HG02571 (cell line): ENCODE results near the gene FOXP2.
"Not testable (repeated sequence)": the region's sequence is repeated elsewhere in the genome, so short reads cannot be mapped to it uniquely, and the experiment has no call there.

ENCODE experiments used
- ATAC-seq: cut with Tn5 transposase; IDR thresholded peaks from one replicate; pipeline ENCODE4 v1.9.1; 2021; ENCODE audit warnings: mild to moderate bottlenecking, moderate library complexity; ENCODE audit not compliant: unreplicated experiment

The FOXP2 gene

GRCh38 chr7:114574384-114574783 lies 159.8 kb downstream of the FOXP2 start:
- no peak for ATAC-seq

GRCh38 chr7:114575098-114575497 lies 160.5 kb downstream of the FOXP2 start:
- no peak for ATAC-seq

- ATAC-seq, result not testable (repeated sequence)
These were observed 166.3 kb downstream of the FOXP2 start for GRCh38 chr7:114580963-114581362.

- no peak for ATAC-seq
These were observed 173.9 kb downstream of the FOXP2 start for GRCh38 chr7:114588506-114588905.

- ATAC-seq, result no peak
These were observed 174.8 kb downstream of the FOXP2 start for GRCh38 chr7:114589436-114589835.

- no peak for ATAC-seq
These were observed 175.7 kb downstream of the FOXP2 start for GRCh38 chr7:114590298-114590697.

GRCh38 chr7:114598946-114599345 lies 184.3 kb downstream of the FOXP2 start:
- ATAC-seq, result no peak

- no peak for ATAC-seq
These were observed 191.5 kb downstream of the FOXP2 start for GRCh38 chr7:114606100-114606499.

- ATAC-seq, result not testable (repeated sequence)
These were observed 194.2 kb downstream of the FOXP2 start for GRCh38 chr7:114608822-114609221.

- ATAC-seq, result no peak
These were observed 205.6 kb downstream of the FOXP2 start for GRCh38 chr7:114620208-114620607.

- ATAC-seq, result no peak
These were observed 207.6 kb downstream of the FOXP2 start for GRCh38 chr7:114622221-114622620.

- ATAC-seq, result no peak
These were observed 208.5 kb downstream of the FOXP2 start for GRCh38 chr7:114623146-114623545.

GRCh38 chr7:114627231-114627630 lies 212.6 kb downstream of the FOXP2 start:
- ATAC-seq, result no peak

GRCh38 chr7:114628362-114628761 lies 213.7 kb downstream of the FOXP2 start:
- no peak for ATAC-seq

- ATAC-seq, result no peak
These were observed 215.1 kb downstream of the FOXP2 start for GRCh38 chr7:114629762-114630161.

GRCh38 chr7:114630201-114630990 lies 215.8 kb downstream of the FOXP2 start:
- ATAC-seq, result no peak

- no peak for ATAC-seq
These were observed 216.7 kb downstream of the FOXP2 start for GRCh38 chr7:114631249-114631822.

GRCh38 chr7:114639451-114639850 lies 224.8 kb downstream of the FOXP2 start:
- no peak for ATAC-seq

GRCh38 chr7:114644455-114644854 lies 229.8 kb downstream of the FOXP2 start:
- ATAC-seq, result no peak

GRCh38 chr7:114645451-114645850 lies 230.8 kb downstream of the FOXP2 start:
- ATAC-seq, result no peak

- no peak for ATAC-seq
These were observed 232.9 kb downstream of the FOXP2 start for GRCh38 chr7:114647518-114647917.

- ATAC-seq, result no peak
These were observed 233.5 kb downstream of the FOXP2 start for GRCh38 chr7:114648117-114648516.

GRCh38 chr7:114648680-114649079 lies 234.1 kb downstream of the FOXP2 start:
- no peak for ATAC-seq
